IMR-90 (cell line): Measurements from ENCODE around the gene ARHGEF1. TPM values are rescaled to one million over a fixed set of nuclear protein-coding genes. Genes with fewer than 3 reads are reported as not detected.

Experiments
- ATAC-seq: fragments of 200-7000 bp; cut with Tn5 transposase; 2 replicates; pipeline ENCODE4 v1.9.1; 2020; ENCODE audit warnings: low read depth, mild to moderate bottlenecking, moderate library complexity
- BruUV-seq: library from RNA; stranded (reverse); fragments of 400-500 nt; replicated peaks from 2 replicates; lab custom pipeline; 2021; lab: Mats Ljungman, UMichigan
- CTCF ChIA-PET: fragments of 300-600 bp; formaldehyde crosslinking; extraction: SDS; loops from one replicate; lab custom pipeline; 2021; ENCODE audit warnings: antibody characterized with exemption; lab: Yijun Ruan, JAX
- POLR2A ChIA-PET: fragments of 300-600 bp; sonication (Branson Sonifier 250); formaldehyde crosslinking; loops from one replicate; lab custom pipeline; 2022; ENCODE audit warnings: antibody characterized with exemption; ENCODE audit not compliant: unreplicated experiment; lab: Charles Lee
- DNase-seq: peaks from one replicate; pipeline ENCODE4 v3.0.0; 2013
- H2AFZ ChIP-seq: replicated peaks from 2 replicates; pipeline ENCODE3; 2013; ENCODE audit warnings: low read length, mild to moderate bottlenecking; ENCODE audit not compliant: poor library complexity
- H2AK5ac ChIP-seq: 2 replicates; pipeline ENCODE4 v1.6.1; 2013; ENCODE audit warnings: low read depth, low read length, inconsistent platforms
- H2AK9ac ChIP-seq: replicated peaks from 2 replicates; pipeline ENCODE3; 2013; ENCODE audit warnings: mild to moderate bottlenecking, low read depth, low read length, moderate library complexity; ENCODE audit not compliant: poor library complexity
- H2BK120ac ChIP-seq: 2 replicates; pipeline ENCODE4 v1.6.1; 2013; ENCODE audit warnings: low read depth, low read length, inconsistent platforms
- H2BK15ac ChIP-seq: 3 replicates; pipeline ENCODE4 v1.6.1; 2013; ENCODE audit warnings: low read depth, low read length, inconsistent platforms
- H2BK20ac ChIP-seq: 2 replicates; pipeline ENCODE4 v1.6.1; 2013; ENCODE audit warnings: low read depth, mild to moderate bottlenecking, inconsistent platforms, low read length, moderate library complexity
- H2BK5ac ChIP-seq: 2 replicates; pipeline ENCODE4 v1.6.1; 2013; ENCODE audit warnings: mild to moderate bottlenecking, low read depth, low read length, inconsistent platforms; ENCODE audit not compliant: poor library complexity, severe bottlenecking
- H3K14ac ChIP-seq: replicated peaks from 2 replicates; pipeline ENCODE4 v1.6.1; 2013; ENCODE audit warnings: low read depth, low read length, inconsistent platforms
- H3K18ac ChIP-seq: 2 replicates; pipeline ENCODE4 v1.6.1; 2013; ENCODE audit warnings: low read depth, low read length, control low read depth
- H3K23ac ChIP-seq: 2 replicates; pipeline ENCODE4 v1.6.1; 2013; ENCODE audit warnings: low read depth, low read length, inconsistent platforms
- H3K27ac ChIP-seq: 2 replicates; pipeline ENCODE4 v1.5.1; 2013; ENCODE audit warnings: mild to moderate bottlenecking, control low read depth, low read length; ENCODE audit not compliant: insufficient read depth
- H3K27me3 ChIP-seq: 2 replicates; pipeline ENCODE4 v1.6.1; 2013; ENCODE audit warnings: low read length; ENCODE audit not compliant: control insufficient read depth, insufficient read depth
- H3K36me3 ChIP-seq: 2 replicates; pipeline ENCODE4 v1.6.1; 2013; ENCODE audit warnings: low read length, mixed read lengths; ENCODE audit not compliant: control insufficient read depth, insufficient read depth
- H3K4ac ChIP-seq: 2 replicates; pipeline ENCODE4 v1.6.1; 2013; ENCODE audit warnings: low read depth, low read length, inconsistent platforms
- H3K4me1 ChIP-seq: 2 replicates; pipeline ENCODE4 v1.6.1; 2013; ENCODE audit warnings: low read length, mixed read lengths; ENCODE audit not compliant: control insufficient read depth, insufficient read depth
- H3K4me2 ChIP-seq: 2 replicates; pipeline ENCODE4 v1.6.1; 2013; ENCODE audit warnings: low read depth, mild to moderate bottlenecking, control low read depth, low read length, moderate library complexity
- H3K4me3 ChIP-seq: 2 replicates; pipeline ENCODE4 v1.5.1; 2013; ENCODE audit warnings: low read depth, mild to moderate bottlenecking, control low read depth, low read length, moderate library complexity; ENCODE audit not compliant: insufficient read depth
- H3K56ac ChIP-seq: 2 replicates; pipeline ENCODE4 v1.6.1; 2013; ENCODE audit warnings: low read length, inconsistent platforms; ENCODE audit not compliant: insufficient read depth; ENCODE audit errors: extremely low read depth
- H3K79me1 ChIP-seq, 2 experiments: 2 replicates each; pipeline ENCODE4 v1.6.1; 2013; ENCODE audit warnings: low read length in 2 of 2, inconsistent platforms in 1 of 2, low read depth in 1 of 2
- H3K9ac ChIP-seq: 2 replicates; pipeline ENCODE4 v1.6.1; 2013; ENCODE audit warnings: low read depth, low read length, control low read depth
- H3K9me1 ChIP-seq: 2 replicates; pipeline ENCODE4 v1.6.1; 2013; ENCODE audit warnings: low read length, inconsistent platforms; ENCODE audit not compliant: insufficient read depth
- H3K9me3 ChIP-seq: 2 replicates; pipeline ENCODE4 v1.6.1; 2013; ENCODE audit warnings: low read length; ENCODE audit not compliant: control insufficient read depth, insufficient read depth
- H4K20me1 ChIP-seq: 2 replicates; pipeline ENCODE4 v1.6.1; 2013; ENCODE audit warnings: low read length, inconsistent platforms; ENCODE audit not compliant: insufficient read depth
- H4K5ac ChIP-seq: 2 replicates; pipeline ENCODE4 v1.6.1; 2013; ENCODE audit warnings: mild to moderate bottlenecking, low read depth, low read length, control low read depth
- H4K8ac ChIP-seq, 2 experiments: 2 replicates each; pipeline ENCODE4 v1.6.1; 2013; ENCODE audit warnings: low read depth in 2 of 2, low read length in 2 of 2, control low read depth in 1 of 2, inconsistent platforms in 1 of 2
- H4K91ac ChIP-seq: 2 replicates; pipeline ENCODE4 v1.6.1; 2013; ENCODE audit warnings: low read depth, low read length, inconsistent platforms; ENCODE audit not compliant: insufficient read depth
- BHLHE40 ChIP-seq: fragments of 150-350 bp; IDR thresholded peaks from 2 replicates; pipeline ENCODE4 v1.6.1; 2016; ENCODE audit warnings: mild to moderate bottlenecking, low read depth, low read length
- MAFK ChIP-seq: IDR thresholded peaks from 2 replicates; pipeline ENCODE4 v1.6.1; 2012; ENCODE audit warnings: low read depth, low read length, improper control_type of control experiment
- NFE2L2 ChIP-seq: fragments of 150-350 bp; IDR thresholded peaks from 2 replicates; pipeline ENCODE4 v1.6.1; 2016; ENCODE audit warnings: low read depth, mild to moderate bottlenecking, low read length
- WGBS, 2 experiments: methylation state at CpG; one replicate each; pipeline versions ENCODE4 v1.1.5 to v1.1.7; 2013; ENCODE audit warnings: missing lambda C conversion rate in 2 of 2; ENCODE audit not compliant: insufficient read length in 1 of 2; ENCODE audit errors: extremely low coverage in 2 of 2; 5-methylcytosine and 5-hydroxymethylcytosine counted together
- dilution Hi-C: fragments of 300-500 bp; cut with HindIII; formaldehyde crosslinking; loops from one replicate; pipeline ENCODE4 v1.14.3; 2018; ENCODE audit warnings: low sequenced_read_pairs; ENCODE audit not compliant: unreplicated experiment
- in situ Hi-C: fragments of 300-500 bp; cut with MboI; formaldehyde crosslinking; loops from 3 replicates; pipeline ENCODE4 v1.14.3; 2019; ENCODE audit warnings: low sequenced_read_pairs, inconsistent platforms, mixed read lengths
- intact Hi-C: fragments of 100-400 bp; cut with micrococcal nuclease; formaldehyde crosslinking; loops from 2 replicates; pipeline ENCODE4 v1.10.0; 2022
- polyA plus RNA-seq, 3 experiments: library from polyadenylated mRNA; depleted of rRNA; stranded (reverse); fragments of >200 nt; gene quantifications; 2 replicates each; pipeline ENCODE4 v1.2.3, GENCODE V29; 2012; ENCODE audit warnings: low replicate concordance in 1 of 3
- total RNA-seq: library from RNA; depleted of rRNA; stranded (reverse); fragments of >200 nt; gene quantifications from 2 replicates; pipeline ENCODE4 v1.2.3, GENCODE V29; 2012
- TF ChIP-seq, protein P1 (sequence below): fragments of 150-350 bp; IDR thresholded peaks from 2 replicates; pipeline ENCODE4 v1.6.1; 2016; ENCODE audit warnings: low read depth, mild to moderate bottlenecking, low read length, moderate library complexity, borderline replicate concordance
- TF ChIP-seq, protein P2 (sequence below): conservative IDR thresholded peaks from 2 replicates; pipeline ENCODE4 v1.5.1; 2012; ENCODE audit warnings: mild to moderate bottlenecking, low read depth, low read length, improper control_type of control experiment

The ARHGEF1 gene
- total and polyA plus RNA-seq, 2 of the 4 experiments (the other 2 are of a cell fraction): 11.5 to 47.1 TPM

- Histone ChIP-seq H3K56ac (no peak overlapping the region), H3K18ac (no peak overlapping the region), H3K27me3 (peaks cover 87% of the 10 kb centered on the region), H2BK5ac (no peak overlapping the region), H2AK9ac (no peak overlapping the region), H2AK5ac (no peak overlapping the region), H3K14ac (no peak overlapping the region), H2BK120ac (no peak overlapping the region), H2AFZ (peak overlapping the region; percentile 89), H3K9me1 (no peaks in the 10 kb centered on the region; the same call in 1 of the 2 replicates), H3K4ac (no peak overlapping the region), H3K79me1 (no peaks in the 10 kb centered on the region), H3K4me2 (peak overlapping the region; percentile 95), H2BK15ac (no peak overlapping the region), H3K9ac (no peak overlapping the region), H4K91ac (no peak overlapping the region), H3K23ac (no peak overlapping the region), H4K5ac (no peak overlapping the region), H4K8ac (no peak overlapping the region), H3K4me3 (peak overlapping the region; percentile 43), H3K4me1 (peaks cover 5% of the 10 kb centered on the region), H3K36me3 (no peaks in the 10 kb centered on the region), H3K9me3 (peaks cover 3% of the 10 kb centered on the region; the same call in 1 of the 2 replicates), H3K27ac (no peak overlapping the region), H4K20me1 (peaks cover 25% of the 10 kb centered on the region), H2BK20ac (no peak overlapping the region)
- intact Hi-C loops: no loop called here
- dilution Hi-C loops: no loop called here
- ATAC-seq: peak; percentile 41
- no TSS peak for BruUV-seq
- CTCF ChIA-PET: no interaction called here
- in situ Hi-C loops: no loop called here
- POLR2A ChIA-PET: no interaction called here
- DNase-seq: no peak
- 22% methylated on average over 7 of the region's 43 CpGs; no CpG with 5 or more reads in 1 of the 2 experiments for WGBS, 2 experiments
- TF ChIP-seq, protein P1, sequence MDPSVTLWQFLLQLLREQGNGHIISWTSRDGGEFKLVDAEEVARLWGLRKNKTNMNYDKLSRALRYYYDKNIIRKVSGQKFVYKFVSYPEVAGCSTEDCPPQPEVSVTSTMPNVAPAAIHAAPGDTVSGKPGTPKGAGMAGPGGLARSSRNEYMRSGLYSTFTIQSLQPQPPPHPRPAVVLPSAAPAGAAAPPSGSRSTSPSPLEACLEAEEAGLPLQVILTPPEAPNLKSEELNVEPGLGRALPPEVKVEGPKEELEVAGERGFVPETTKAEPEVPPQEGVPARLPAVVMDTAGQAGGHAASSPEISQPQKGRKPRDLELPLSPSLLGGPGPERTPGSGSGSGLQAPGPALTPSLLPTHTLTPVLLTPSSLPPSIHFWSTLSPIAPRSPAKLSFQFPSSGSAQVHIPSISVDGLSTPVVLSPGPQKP: no peak
- TF ChIP-seq, protein P2, sequence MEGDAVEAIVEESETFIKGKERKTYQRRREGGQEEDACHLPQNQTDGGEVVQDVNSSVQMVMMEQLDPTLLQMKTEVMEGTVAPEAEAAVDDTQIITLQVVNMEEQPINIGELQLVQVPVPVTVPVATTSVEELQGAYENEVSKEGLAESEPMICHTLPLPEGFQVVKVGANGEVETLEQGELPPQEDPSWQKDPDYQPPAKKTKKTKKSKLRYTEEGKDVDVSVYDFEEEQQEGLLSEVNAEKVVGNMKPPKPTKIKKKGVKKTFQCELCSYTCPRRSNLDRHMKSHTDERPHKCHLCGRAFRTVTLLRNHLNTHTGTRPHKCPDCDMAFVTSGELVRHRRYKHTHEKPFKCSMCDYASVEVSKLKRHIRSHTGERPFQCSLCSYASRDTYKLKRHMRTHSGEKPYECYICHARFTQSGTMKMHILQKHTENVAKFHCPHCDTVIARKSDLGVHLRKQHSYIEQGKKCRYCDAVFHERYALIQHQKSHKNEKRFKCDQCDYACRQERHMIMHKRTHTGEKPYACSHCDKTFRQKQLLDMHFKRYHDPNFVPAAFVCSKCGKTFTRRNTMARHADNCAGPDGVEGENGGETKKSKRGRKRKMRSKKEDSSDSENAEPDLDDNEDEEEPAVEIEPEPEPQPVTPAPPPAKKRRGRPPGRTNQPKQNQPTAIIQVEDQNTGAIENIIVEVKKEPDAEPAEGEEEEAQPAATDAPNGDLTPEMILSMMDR: no peak
- TF ChIP-seq BHLHE40: no peak
- TF ChIP-seq NFE2L2: no peak
- TF ChIP-seq MAFK: no peak
Observed at GRCh38 chr19:41927497-41928192, 44.7 kb downstream of the ARHGEF1 start.
